HepG2 (cell line): Measurements from ENCODE around the gene ARHGEF1. TPM values are rescaled to one million over a fixed set of nuclear protein-coding genes. Genes with fewer than 3 reads are reported as not detected.

Experiments
- ATAC-seq: fragments of 200-7000 bp; cut with Tn5 transposase; 3 replicates; pipeline ENCODE4 v1.9.1; 2020; ENCODE audit warnings: mild to moderate bottlenecking, moderate library complexity
- BruUV-seq: library from RNA; stranded (reverse); fragments of 400-500 nt; replicated peaks from 2 replicates; lab custom pipeline; 2021; lab: Mats Ljungman, UMichigan
- CTCF ChIA-PET: fragments of 300-600 bp; formaldehyde crosslinking; extraction: SDS; loops from one replicate; lab custom pipeline; 2021; ENCODE audit warnings: low total read pairs, inconsistent platforms, low intra/inter-chr PET ratio; lab: Yijun Ruan, JAX
- POLR2A ChIA-PET: fragments of 350-600 bp; sonication (Branson Sonifier 250); formaldehyde crosslinking; loops from one replicate; lab custom pipeline; 2020; ENCODE audit warnings: antibody characterized with exemption, inconsistent platforms; lab: Yijun Ruan, JAX
- DNase-seq: peaks from one replicate; pipeline ENCODE4 v3.0.0-alpha.2; 2015; ENCODE audit warnings: low spot score
- FAIRE-seq: peaks from 3 replicates; lab custom pipeline; 2011; peaks lifted over from hg19 to GRCh38; lab: Jason Lieb, UNC
- H2AFZ ChIP-seq: one replicate; pipeline ENCODE4 v1.6.1; 2011; ENCODE audit warnings: low read length, inconsistent platforms
- H3K27ac ChIP-seq: fragments of 300-600 bp; 3 replicates; pipeline ENCODE4 v1.8.0; 2011; ENCODE audit warnings: mixed run types, mild to moderate bottlenecking, mixed read lengths, low read length, inconsistent platforms; ENCODE audit not compliant: insufficient read depth; ENCODE audit errors: extremely low read length
- H3K27me3 ChIP-seq, 2 experiments: fragments of 200-600 bp in 1 of 2; 2 replicates in 1 of 2; 3 replicates in 1 of 2; pipeline versions ENCODE4 v1.6.0 to v1.8.0; 2011; ENCODE audit warnings: low read length in 2 of 2, mild to moderate bottlenecking in 2 of 2, moderate library complexity in 2 of 2, inconsistent platforms in 1 of 2; ENCODE audit not compliant: insufficient read depth in 2 of 2, control insufficient read depth in 1 of 2
- H3K36me3 ChIP-seq, 2 experiments: fragments of 200-600 bp in 1 of 2; replicated peaks in 1 of 2; 2 replicates in 1 of 2; 3 replicates in 1 of 2; pipeline versions ENCODE4 v1.5.1 to v1.8.0; 2011; ENCODE audit warnings: low read length in 2 of 2, inconsistent platforms in 1 of 2; ENCODE audit not compliant: insufficient read depth in 2 of 2, control insufficient read depth in 1 of 2
- H3K4me1 ChIP-seq: 2 replicates; pipeline ENCODE4 v1.5.1; 2012; ENCODE audit warnings: low read length, inconsistent platforms; ENCODE audit not compliant: insufficient read depth
- H3K4me2 ChIP-seq: 2 replicates; pipeline ENCODE4 v1.6.0; 2011; ENCODE audit warnings: low read depth, low read length, inconsistent platforms
- H3K4me3 ChIP-seq, 3 experiments: fragments of 200-600 bp in 1 of 3; sonication (generic), shearing (Covaris generic) in 1 of 3; replicated peaks in 1 of 3; 2 replicates each; pipeline ENCODE4 v1.5.1; 2011 to 2016; ENCODE audit warnings: low read length in 3 of 3, inconsistent platforms in 2 of 3, low read depth in 2 of 3, mild to moderate bottlenecking in 2 of 3, control low read depth in 1 of 3, mixed read lengths in 1 of 3; ENCODE audit not compliant: insufficient read depth in 1 of 3
- H3K79me2 ChIP-seq: one replicate; pipeline ENCODE4 v1.6.1; 2011; ENCODE audit warnings: low read length, inconsistent platforms; ENCODE audit not compliant: insufficient read depth
- H3K9ac ChIP-seq: 2 replicates; pipeline ENCODE4 v1.6.0; 2011; ENCODE audit warnings: mild to moderate bottlenecking, low read depth, low read length, inconsistent platforms; ENCODE audit not compliant: insufficient read depth
- H3K9me3 ChIP-seq: 2 replicates; pipeline ENCODE4 v1.5.1; 2012; ENCODE audit warnings: mild to moderate bottlenecking, low read length
- H4K20me1 ChIP-seq: 2 replicates; pipeline ENCODE4 v1.6.0; 2011; ENCODE audit warnings: inconsistent platforms, mild to moderate bottlenecking, low read length, moderate library complexity; ENCODE audit not compliant: insufficient read depth
- BRD4 ChIP-seq: sonication (generic); formaldehyde crosslinking; IDR thresholded peaks from 2 replicates; pipeline ENCODE4 v1.4.0; 2020; ENCODE audit warnings: missing genetic modification reagents
- GLI4 ChIP-seq: sonication (generic); formaldehyde crosslinking; IDR thresholded peaks from 2 replicates; pipeline ENCODE4 v1.5.1; 2020; ENCODE audit warnings: missing genetic modification reagents, mild to moderate bottlenecking, moderate library complexity, borderline replicate concordance
- HNRNPH1 ChIP-seq: fragments of 200-400 bp; formaldehyde crosslinking; optimal IDR thresholded peaks from 2 replicates; pipeline ENCODE3; 2017; ENCODE audit warnings: mild to moderate bottlenecking, low read depth, low read length
- HOMEZ ChIP-seq: IDR thresholded peaks from 2 replicates; pipeline ENCODE4 v1.6.1; 2016; ENCODE audit warnings: low read depth
- IRF2 ChIP-seq: IDR thresholded peaks from 2 replicates; pipeline ENCODE4 v1.6.1; 2018; ENCODE audit warnings: missing genetic modification reagents, missing compliant biosample characterization
- MATR3 ChIP-seq: sonication (generic); formaldehyde crosslinking; IDR thresholded peaks from 2 replicates; pipeline ENCODE4 v1.4.0; 2020; ENCODE audit warnings: missing genetic modification reagents
- NKX3-1 ChIP-seq: sonication (generic); formaldehyde crosslinking; IDR thresholded peaks from 2 replicates; pipeline ENCODE4 v1.5.0; 2020; ENCODE audit warnings: missing genetic modification reagents
- NR1H2 ChIP-seq: sonication (generic); formaldehyde crosslinking; IDR thresholded peaks from 2 replicates; pipeline ENCODE4 v1.8.1; 2022; ENCODE audit warnings: low read depth, missing genetic modification reagents, borderline replicate concordance
- PREB ChIP-seq: sonication (generic); formaldehyde crosslinking; IDR thresholded peaks from 2 replicates; pipeline ENCODE4 v1.4.0; 2020; ENCODE audit warnings: missing genetic modification reagents
- SP2 ChIP-seq: sonication (generic); formaldehyde crosslinking; IDR thresholded peaks from 2 replicates; pipeline ENCODE4 v1.5.1; 2020; ENCODE audit warnings: mild to moderate bottlenecking, missing genetic modification reagents
- ZNF143 ChIP-seq: sonication (generic); formaldehyde crosslinking; IDR thresholded peaks from 2 replicates; pipeline ENCODE4 v1.4.0; 2020; ENCODE audit warnings: missing genetic modification reagents
- ZNF329 ChIP-seq: sonication (generic); formaldehyde crosslinking; IDR thresholded peaks from 2 replicates; pipeline ENCODE4 v1.9.0; 2021; ENCODE audit warnings: low read depth, mild to moderate bottlenecking, missing genetic modification reagents
- ZNF362 ChIP-seq: sonication (generic); formaldehyde crosslinking; IDR thresholded peaks from 2 replicates; pipeline ENCODE4 v1.4.0; 2020; ENCODE audit warnings: missing genetic modification reagents, mild to moderate bottlenecking, borderline replicate concordance
- ZNF446 ChIP-seq: sonication (generic); formaldehyde crosslinking; IDR thresholded peaks from 2 replicates; pipeline ENCODE4 v1.5.0; 2020; ENCODE audit warnings: mild to moderate bottlenecking, missing genetic modification reagents
- ZNF713 ChIP-seq: sonication (generic); formaldehyde crosslinking; IDR thresholded peaks from 2 replicates; pipeline ENCODE4 v1.4.0; 2020; ENCODE audit warnings: mild to moderate bottlenecking, missing genetic modification reagents
- ZNF737 ChIP-seq: sonication (generic); formaldehyde crosslinking; IDR thresholded peaks from 2 replicates; pipeline ENCODE4 v1.5.0; 2020; ENCODE audit warnings: missing genetic modification reagents, mild to moderate bottlenecking, borderline replicate concordance
- ZNF777 ChIP-seq: sonication (generic); formaldehyde crosslinking; IDR thresholded peaks from 2 replicates; pipeline ENCODE4 v1.4.0; 2020; ENCODE audit warnings: missing genetic modification reagents
- WGBS: methylation state at CpG from one replicate; pipeline ENCODE4 v1.1.6; 2017; ENCODE audit warnings: low lambda C conversion rate; 5-methylcytosine and 5-hydroxymethylcytosine counted together
- in situ Hi-C: cut with HindIII; loops from 2 replicates; pipeline ENCODE4 v1.10.0; 2017; ENCODE audit warnings: low pct_unique_long_range_greater_than_20kb; ENCODE audit not compliant: extremely low pct_ligation_motif_present
- intact Hi-C: fragments of 100-400 bp; cut with micrococcal nuclease; formaldehyde crosslinking; loops from one replicate; pipeline ENCODE4 v1.10.0; 2022; ENCODE audit not compliant: unreplicated experiment
- polyA plus RNA-seq, 8 experiments: library from polyadenylated mRNA; depleted of rRNA in 3 of 8; stranded (reverse) in 7 of 8; unstranded in 1 of 8; fragments of >200 nt; fragmentation: Illumina TruSeq in 4 of 8; extraction: Trizol in 4 of 8; gene quantifications; 2 replicates each; pipeline versions ENCODE4 v1.2.1 to v1.2.3, GENCODE V29; 2011 to 2016; ENCODE audit warnings: low read depth in 4 of 8, missing spikeins in 1 of 8, mixed read lengths in 1 of 8; ENCODE audit not compliant: insufficient read depth in 1 of 8
- total RNA-seq, 5 experiments: library from RNA; depleted of rRNA; stranded (reverse); fragments of >200 nt; fragmentation: Illumina TruSeq; extraction: Trizol; gene quantifications; 2 replicates each; pipeline ENCODE4 v1.2.3, GENCODE V29; 2016; ENCODE audit warnings: low read depth in 1 of 5
- TF ChIP-seq, protein P1 (sequence below): IDR thresholded peaks from 2 replicates; pipeline ENCODE4 v1.6.1; 2016; ENCODE audit warnings: missing biosample characterization, missing genetic modification reagents, low read depth
- TF ChIP-seq, protein P2 (sequence below): sonication (generic); formaldehyde crosslinking; conservative IDR thresholded peaks from 2 replicates; pipeline ENCODE4 v1.8.0; 2022; ENCODE audit warnings: low read depth, missing genetic modification reagents

Gene ARHGEF1
- total and polyA plus RNA-seq, 2 of the 13 experiments (the other 11 are each of a cell fraction or from before 2014, with no cell fraction given): 33.7 to 34.7 TPM

GRCh38 chr19:41845001-41845050, 38.2 kb upstream of the ARHGEF1 start, which contains the start of gene DMRTC2:
Gene DMRTC2 (plus strand): TSS chr19:41845042. CDS start chr19:41847429, 2,387 bp downstream.
- no peaks in the 10 kb centered on the region for H3K36me3 ChIP-seq
- peaks cover 0 to 3% of the 10 kb centered on the region in 2 experiments; a peak in 2 of 5 replicates for H3K27me3 ChIP-seq
- ChIA-PET CTCF (no interaction called here), POLR2A (no interaction called here)
- no peaks in the 10 kb centered on the region for H4K20me1 ChIP-seq
- no peak within 1 kb of the TSS for H3K9ac ChIP-seq
- FAIRE-seq: no peak
- intact Hi-C loops: no loop called here
- no peaks in the 10 kb centered on the region for H3K9me3 ChIP-seq
- in situ Hi-C loops: no loop called here
- H2AFZ ChIP-seq: no peak within 1 kb of the TSS
- H3K4me1 ChIP-seq: peaks cover 18% of the 10 kb centered on the region
- no peak for DNase-seq
- TF ChIP-seq SP2 (CRISPR knock-in tag) (no peak), NKX3-1 (CRISPR knock-in tag) (no peak), GLI4 (CRISPR knock-in tag) (no peak), ZNF737 (no peak), ZNF713 (CRISPR knock-in tag) (no peak), HOMEZ (CRISPR knock-in tag) (no peak), ZNF777 (CRISPR knock-in tag) (no peak), ZNF362 (CRISPR knock-in tag) (no peak), ZNF446 (CRISPR knock-in tag) (no peak), NR1H2 (CRISPR knock-in tag) (no peak), PREB (CRISPR knock-in tag) (no peak), HNRNPH1 (no peak), IRF2 (no peak), ZNF329 (CRISPR knock-in tag) (no peak), MATR3 (CRISPR knock-in tag) (no peak), BRD4 (CRISPR knock-in tag) (no peak), ZNF143 (CRISPR knock-in tag) (no peak)
- TF ChIP-seq, protein P1, sequence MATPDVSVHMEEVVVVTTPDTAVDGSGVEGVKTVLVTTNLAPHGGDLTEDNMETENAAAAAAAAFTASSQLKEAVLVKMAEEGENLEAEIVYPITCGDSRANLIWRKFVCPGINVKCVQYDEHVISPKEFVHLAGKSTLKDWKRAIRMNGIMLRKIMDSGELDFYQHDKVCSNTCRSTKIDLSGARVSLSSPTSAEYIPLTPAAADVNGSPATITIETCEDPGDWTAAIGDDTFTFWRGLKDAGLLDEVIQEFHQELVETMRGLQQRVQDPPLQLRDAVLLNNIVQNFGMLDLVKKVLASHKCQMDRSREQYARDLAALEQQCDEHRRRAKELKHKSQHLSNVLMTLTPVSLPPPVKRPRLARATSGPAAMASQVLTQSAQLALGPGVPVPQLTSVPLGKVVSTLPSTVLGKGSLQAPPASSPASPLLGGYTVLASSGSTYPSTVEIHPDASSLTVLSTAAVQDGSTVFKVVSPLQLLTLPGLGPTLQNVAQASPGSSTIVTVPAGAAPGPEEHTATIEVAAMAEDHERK: no peak
- TF ChIP-seq, protein P2, sequence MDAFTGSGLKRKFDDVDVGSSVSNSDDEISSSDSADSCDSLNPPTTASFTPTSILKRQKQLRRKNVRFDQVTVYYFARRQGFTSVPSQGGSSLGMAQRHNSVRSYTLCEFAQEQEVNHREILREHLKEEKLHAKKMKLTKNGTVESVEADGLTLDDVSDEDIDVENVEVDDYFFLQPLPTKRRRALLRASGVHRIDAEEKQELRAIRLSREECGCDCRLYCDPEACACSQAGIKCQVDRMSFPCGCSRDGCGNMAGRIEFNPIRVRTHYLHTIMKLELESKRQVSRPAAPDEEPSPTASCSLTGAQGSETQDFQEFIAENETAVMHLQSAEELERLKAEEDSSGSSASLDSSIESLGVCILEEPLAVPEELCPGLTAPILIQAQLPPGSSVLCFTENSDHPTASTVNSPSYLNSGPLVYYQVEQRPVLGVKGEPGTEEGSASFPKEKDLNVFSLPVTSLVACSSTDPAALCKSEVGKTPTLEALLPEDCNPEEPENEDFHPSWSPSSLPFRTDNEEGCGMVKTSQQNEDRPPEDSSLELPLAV (CRISPR knock-in tag): no peak
- no peak within 1 kb of the TSS for H3K4me3 ChIP-seq
- no peak for ATAC-seq
- H3K79me2 ChIP-seq: no peaks in the 10 kb centered on the region
- no peak within 1 kb of the TSS for H3K27ac ChIP-seq
- 85% methylated on average over 3 of the region's 3 CpGs for WGBS
- no peak within 1 kb of the TSS for H3K4me2 ChIP-seq
- BruUV-seq: no TSS peak
